Cardiac fibroblast (primary cell): ENCODE data around the gene ST6GALNAC3.
"Not testable (repeated sequence)": the region's sequence is repeated elsewhere in the genome, so short reads cannot be mapped to it uniquely, and the experiment has no call there.

Source experiments
- DNase-seq, 2 donors: peaks; one replicate each; pipeline versions ENCODE4 v3.0.0 to v3.0.0-alpha.2; 2010; ENCODE audit warnings: low read depth in 2 of 2
- H3K4me3 ChIP-seq, 2 donors: replicated peaks in 1 of 2; 1 replicate in 1 of 2; 2 replicates in 1 of 2; pipeline ENCODE4 v1.5.1; 2011; ENCODE audit warnings: low read depth in 2 of 2, low read length in 2 of 2, mild to moderate bottlenecking in 2 of 2, moderate library complexity in 1 of 2
- TF ChIP-seq, protein P1 (sequence below): IDR thresholded peaks from one replicate; pipeline ENCODE4 v1.5.1; 2011; ENCODE audit warnings: low read depth, mild to moderate bottlenecking, low read length, inconsistent platforms

Gene ST6GALNAC3

DNA sequence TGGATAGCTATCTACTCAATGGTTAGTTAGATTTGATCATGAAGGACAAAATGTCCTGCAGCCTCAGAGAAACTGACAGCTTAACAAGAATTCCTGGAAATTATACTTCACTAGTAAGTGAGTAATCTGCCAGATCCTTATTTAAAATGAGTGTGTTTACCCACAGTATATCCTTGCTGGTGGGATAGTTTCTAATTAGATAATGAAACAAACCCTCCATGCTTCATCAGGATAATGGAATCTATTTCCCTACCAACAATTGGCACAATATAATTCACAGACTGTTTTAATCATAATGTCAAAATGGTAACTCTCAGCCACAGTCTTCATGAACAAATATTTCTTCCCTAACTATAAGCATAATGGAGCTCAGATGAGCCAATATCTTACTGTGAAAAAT is 553.4 kb downstream of the ST6GALNAC3 start:
- DNase-seq = no peak
- H3K4me3 ChIP-seq = no peak overlapping the region
- TF ChIP-seq, protein P1, sequence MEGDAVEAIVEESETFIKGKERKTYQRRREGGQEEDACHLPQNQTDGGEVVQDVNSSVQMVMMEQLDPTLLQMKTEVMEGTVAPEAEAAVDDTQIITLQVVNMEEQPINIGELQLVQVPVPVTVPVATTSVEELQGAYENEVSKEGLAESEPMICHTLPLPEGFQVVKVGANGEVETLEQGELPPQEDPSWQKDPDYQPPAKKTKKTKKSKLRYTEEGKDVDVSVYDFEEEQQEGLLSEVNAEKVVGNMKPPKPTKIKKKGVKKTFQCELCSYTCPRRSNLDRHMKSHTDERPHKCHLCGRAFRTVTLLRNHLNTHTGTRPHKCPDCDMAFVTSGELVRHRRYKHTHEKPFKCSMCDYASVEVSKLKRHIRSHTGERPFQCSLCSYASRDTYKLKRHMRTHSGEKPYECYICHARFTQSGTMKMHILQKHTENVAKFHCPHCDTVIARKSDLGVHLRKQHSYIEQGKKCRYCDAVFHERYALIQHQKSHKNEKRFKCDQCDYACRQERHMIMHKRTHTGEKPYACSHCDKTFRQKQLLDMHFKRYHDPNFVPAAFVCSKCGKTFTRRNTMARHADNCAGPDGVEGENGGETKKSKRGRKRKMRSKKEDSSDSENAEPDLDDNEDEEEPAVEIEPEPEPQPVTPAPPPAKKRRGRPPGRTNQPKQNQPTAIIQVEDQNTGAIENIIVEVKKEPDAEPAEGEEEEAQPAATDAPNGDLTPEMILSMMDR = no peak

DNA sequence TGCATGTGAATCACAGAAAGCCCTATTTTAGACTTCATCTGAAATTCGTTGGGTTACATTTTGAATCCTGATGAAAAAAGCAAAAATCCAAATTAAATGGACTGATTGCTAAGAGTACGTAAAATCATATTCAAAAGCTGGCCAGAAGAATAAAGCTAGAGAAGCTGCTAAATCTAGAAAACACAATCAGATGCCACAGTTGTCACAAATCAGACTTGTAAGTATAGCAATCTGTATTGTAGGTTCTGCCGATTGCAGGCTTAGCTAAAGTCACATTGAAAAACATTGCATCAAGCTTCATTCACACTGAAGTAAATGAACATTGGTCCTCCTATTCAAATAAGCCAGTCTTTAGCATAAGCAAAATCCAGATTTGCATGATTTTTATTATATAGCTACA is 557.6 kb downstream of the ST6GALNAC3 start:
- DNase-seq = no peak
- TF ChIP-seq, protein P1 = no peak
- H3K4me3 ChIP-seq = no peak overlapping the region

DNA sequence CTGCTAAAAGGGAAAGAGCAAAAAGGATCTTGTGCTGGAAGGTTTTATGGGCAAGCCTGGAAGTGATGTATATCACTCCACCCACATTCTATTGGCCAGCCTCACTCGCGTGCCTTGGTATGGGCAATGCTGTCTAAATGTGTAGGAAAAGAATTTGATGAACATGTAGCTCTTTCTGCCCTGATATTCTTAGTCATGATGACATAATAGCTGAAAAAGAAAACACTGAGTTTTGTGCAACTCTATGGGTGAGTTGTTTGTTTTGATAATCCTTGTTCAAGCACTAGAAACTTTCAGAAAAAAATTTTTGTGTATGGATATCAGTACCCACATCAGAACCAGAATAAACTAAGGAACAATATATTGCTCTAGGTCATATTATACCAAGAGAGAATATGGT is 561.2 kb downstream of the ST6GALNAC3 start:
- TF ChIP-seq, protein P1 = no peak
- DNase-seq = no peak
- H3K4me3 ChIP-seq = no peak overlapping the region

DNA sequence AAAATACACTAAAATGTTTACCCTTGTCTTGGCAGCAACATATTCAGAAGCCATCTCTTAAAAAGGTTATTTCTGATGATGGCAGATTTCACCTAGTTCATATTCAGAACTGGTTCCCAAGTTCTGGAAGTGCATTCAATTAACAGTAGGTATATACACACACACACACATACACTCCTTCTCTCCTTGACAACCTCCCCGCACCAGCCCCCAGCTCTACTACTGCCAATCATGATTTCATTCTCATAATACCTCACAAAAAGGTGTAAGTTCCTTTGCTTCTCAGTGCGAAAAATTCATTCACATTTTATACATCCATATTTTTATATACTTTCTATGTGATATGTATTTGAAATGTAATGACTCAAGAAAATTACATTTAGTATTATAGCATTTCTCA is 564.6 kb downstream of the ST6GALNAC3 start:
- TF ChIP-seq, protein P1 = no peak
- no peak overlapping the region for H3K4me3 ChIP-seq
- no peak for DNase-seq

DNA sequence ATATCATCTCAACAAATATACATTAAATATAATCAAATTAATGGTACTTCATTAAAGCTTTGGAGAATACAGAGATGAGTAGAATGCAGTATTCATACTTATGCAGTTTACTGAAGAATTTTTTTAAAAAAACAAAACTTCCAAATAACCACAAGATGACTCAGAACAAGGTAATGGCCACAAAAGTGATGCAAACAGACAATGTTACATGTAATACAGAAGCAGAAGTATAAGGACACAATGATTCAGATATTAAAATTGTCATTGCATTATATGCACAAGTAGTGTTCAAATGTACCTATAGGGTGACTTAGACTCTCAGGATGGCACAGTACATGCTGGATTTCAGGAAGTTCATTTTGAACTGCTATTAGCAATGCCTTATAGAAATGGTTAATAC is 565.5 kb downstream of the ST6GALNAC3 start:
- TF ChIP-seq, protein P1 = no peak
- peak in 1 of 2 donors; percentile 35 for DNase-seq
- H3K4me3 ChIP-seq = no peak overlapping the region

DNA sequence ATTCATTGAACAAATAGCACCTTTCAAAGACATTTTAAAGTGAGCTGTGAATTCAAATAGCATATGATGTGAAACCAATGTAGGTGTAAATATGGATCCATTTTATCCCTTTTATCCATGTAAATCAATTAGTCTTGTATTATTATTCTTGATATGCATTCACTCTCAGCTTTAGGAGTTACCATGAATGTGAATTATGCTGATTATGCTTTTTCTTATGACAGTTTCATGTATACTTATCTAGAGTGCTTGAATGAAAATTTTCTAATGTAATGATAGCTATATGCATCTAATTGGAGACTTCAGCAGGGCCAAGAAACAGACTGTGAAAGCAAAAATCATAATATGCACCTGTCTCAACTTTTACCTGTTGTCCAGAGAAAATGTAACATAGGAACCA is 566.2 kb downstream of the ST6GALNAC3 start:
- no peak overlapping the region for H3K4me3 ChIP-seq
- TF ChIP-seq, protein P1 = no peak
- no peak for DNase-seq

DNA sequence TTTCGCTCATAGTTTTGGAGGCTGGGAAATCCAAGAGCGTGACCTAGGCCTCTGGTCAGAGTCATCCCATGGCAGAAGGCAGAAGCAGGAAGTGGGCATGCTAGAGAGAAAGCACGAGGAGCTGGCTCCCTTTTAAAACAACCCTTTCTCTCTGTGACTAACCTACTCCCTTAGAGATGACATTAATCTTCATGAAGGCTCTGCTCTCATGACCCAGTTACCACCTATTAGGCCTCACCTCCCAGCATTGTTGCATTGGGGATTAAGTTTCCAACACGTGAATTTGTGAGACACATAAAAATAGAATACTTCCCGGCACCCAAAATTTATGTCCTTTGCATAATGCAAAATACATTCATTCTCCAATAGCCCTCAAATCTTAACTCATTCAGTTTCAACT is 569.6 kb downstream of the ST6GALNAC3 start:
- H3K4me3 ChIP-seq = no peak overlapping the region
- DNase-seq = no peak
- TF ChIP-seq, protein P1 = no peak

DNA sequence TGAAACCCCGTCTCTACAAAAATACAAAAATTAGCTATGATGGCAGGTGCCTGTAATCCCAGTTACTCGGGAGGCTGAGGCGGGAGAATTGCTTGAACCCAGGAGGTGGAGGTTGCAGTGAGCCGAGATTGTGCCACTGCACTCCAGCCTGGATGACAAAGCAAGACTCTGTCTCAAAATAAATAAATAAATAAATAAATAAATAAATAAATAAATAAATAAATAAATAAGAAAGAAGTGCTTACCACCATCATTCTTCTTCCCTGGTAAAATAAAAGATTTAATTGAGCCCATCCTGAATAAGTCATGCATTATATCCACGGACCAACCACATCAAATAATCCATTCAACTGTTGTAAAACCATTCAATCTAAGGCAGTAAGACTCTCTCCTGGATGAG is 578.3 kb downstream of the ST6GALNAC3 start:
- DNase-seq, H3K4me3 ChIP-seq: not testable (repeated sequence)
